HuH-7 (cell line): ENCODE data around the gene TEDDM1.
"Not testable (repeated sequence)": the region's sequence is repeated elsewhere in the genome, so short reads cannot be mapped to it uniquely, and the experiment has no call there.

Experiments
- DNase-seq: peaks from one replicate; pipeline ENCODE4 v3.0.0; 2011; ENCODE audit warnings: low spot score

Gene TEDDM1, protein sequence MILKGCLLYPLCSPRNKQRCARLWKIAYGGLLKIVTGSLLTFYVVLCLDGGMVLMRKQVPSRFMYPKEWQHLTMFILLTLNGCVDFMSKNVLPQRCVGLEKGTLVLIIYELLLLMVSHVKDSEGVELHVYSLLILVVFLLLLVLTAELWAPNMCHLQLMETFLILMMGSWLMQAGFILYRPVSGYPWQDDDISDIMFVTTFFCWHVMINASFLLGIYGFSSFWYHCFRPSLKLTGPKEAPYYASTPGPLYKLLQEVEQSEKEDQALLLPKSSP

DNA sequence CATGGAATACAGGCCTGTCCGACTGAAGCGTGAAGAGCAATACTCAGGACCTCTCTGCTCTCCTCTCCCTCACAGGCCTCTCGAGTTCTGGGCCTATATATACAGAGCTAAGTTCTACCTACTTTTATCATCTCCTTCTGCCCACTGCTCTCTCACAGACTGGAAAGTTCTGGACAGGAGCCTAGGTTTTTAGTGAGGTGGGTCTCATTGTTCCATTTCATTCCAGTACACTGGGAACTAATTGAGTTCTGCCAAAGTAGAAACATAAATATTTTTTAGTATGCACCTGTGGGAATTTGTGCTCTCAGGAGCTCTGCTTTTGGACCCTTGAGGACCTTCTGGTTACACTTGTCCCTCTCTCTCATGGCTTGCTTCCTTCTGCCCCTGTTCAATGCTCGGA lies at the start of gene TEDDM1:
TSS of gene TEDDM1 (minus strand) at position 101 of the 400 bp plus-strand sequence. CDS start 182 bp downstream, outside the sequence.
- no peak for DNase-seq

DNA sequence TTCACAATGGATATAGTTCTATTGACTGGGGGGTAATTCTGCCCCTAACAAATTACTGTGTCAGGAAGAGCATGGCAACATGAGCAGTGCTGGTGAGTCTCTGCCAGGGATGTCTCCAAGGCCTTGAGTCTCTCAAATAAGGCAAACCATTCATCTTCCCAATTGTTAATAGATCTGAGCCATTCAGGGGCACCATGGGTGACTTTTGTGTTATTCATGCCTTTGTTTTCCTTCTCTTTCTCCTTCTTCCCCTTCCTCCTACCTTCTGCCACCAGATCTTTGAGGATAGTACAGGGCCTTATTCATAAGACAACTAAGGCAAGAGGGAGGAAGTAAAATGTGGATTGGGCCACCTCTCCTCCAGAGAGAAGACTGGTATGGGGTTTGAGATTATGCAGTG lies 49.6 kb upstream of the TEDDM1 start, which contains the start of gene RGSL1:
TSS of gene RGSL1 (plus strand) at position 60 of the 400 bp plus-strand sequence. CDS start at position 80, 20 bp downstream.
- no peak for DNase-seq

DNA sequence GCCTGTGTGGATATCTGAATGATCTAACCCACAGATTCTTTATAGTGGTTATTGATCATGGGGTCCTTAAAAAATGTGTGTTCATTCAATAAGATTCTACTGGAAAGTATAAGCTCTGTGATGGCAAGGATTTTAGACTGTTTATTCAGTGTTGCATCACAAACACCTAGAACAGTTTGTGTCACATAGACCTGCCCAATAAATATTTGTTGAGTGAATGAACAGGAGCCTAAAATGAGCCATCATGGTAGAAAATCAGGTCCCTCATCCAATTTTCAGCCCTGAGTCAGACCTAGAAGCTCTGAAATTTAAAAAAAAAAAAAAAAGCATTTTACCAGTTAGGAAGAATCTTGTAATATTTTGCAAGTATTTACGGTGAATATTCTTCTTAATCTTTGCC lies 47.2 kb upstream of the TEDDM1 start:
- no peak for DNase-seq

DNA sequence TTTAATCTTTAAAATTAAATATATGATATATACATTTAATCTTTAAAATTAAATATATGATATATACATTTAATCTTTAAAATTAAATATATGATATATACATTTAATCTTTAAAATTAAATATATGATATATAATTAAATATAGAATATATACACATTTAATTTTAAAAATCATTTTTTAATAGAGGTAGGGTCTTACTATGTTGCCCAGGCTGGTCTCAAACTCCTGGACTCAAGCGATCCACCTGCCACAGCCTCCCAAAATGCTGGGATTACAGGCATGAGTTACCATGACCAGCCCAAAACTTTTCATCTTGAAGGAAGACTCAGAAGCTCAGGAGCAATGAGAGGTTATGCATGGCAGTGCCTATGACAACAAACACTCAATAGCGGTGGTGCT lies 46.7 kb upstream of the TEDDM1 start:
- DNase-seq = not testable (repeated sequence)

DNA sequence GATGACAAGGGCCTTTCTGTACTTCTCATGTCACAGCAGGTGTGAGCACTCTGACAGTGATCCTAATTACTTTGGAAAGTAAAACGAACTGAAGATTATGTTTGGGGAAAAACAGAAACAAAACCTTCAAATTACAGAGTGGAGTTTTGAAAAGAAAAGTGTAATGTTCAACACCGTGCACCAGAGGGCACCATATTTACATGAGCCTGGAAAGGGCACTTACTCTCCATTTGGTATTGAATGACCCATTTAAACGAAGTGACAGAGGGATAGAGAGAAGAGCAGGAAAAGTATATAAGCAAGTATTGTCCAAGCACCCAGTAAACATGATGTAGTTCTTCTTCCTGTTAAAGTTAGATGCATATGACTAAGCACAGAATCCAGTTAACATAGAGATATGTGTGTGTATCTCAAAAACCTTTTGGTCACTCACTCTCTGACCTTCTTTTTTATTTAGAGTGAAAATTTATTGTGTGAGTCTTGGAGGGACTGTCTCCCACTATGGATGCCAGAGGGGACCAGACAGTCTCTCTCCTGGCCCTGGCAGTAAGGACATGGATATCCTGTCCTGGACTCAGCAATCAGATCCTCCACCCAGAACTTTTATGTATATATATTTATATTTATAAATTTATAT lies 45.7 kb upstream of the TEDDM1 start:
- peak; percentile 56 for DNase-seq

DNA sequence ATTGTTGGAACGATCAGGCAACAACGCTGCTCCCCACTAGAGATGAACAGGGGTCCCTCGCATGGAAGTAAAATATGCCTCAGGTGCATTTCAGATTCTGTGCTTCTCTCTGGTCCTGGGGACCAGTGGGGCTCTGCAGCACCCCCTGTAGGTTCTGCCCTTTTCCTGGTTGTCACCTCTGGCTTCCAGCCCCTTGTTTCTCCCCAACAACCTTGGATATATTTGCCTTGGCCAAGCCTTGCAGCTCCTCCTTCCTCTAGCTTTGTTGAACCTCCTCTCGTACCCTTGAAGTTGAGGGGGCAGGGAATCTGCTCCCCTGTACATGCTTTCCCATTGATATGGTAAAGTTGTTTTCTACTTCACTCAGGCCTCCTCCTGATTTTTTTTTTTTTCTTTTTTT lies 44.0 kb upstream of the TEDDM1 start:
- DNase-seq = no peak

DNA sequence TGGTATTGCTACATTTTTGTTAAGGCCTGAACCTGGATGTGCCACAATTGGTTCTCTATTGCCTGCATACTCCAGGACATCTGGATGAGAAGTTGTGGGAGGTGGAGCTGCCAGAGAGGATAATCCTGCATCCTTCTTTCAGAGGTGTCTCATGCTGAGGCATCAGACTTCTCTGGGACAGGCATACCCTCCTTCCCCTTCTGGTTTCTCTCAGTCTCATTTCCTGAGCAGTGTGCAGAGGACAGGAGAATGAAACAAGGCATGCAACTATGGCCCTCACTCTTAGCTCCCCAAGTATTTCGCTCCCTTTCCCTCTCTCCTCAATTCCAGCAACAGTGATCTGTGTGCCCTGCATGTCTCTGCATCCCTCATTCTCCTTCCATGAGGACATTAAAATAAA lies 41.9 kb upstream of the TEDDM1 start:
- DNase-seq = no peak

DNA sequence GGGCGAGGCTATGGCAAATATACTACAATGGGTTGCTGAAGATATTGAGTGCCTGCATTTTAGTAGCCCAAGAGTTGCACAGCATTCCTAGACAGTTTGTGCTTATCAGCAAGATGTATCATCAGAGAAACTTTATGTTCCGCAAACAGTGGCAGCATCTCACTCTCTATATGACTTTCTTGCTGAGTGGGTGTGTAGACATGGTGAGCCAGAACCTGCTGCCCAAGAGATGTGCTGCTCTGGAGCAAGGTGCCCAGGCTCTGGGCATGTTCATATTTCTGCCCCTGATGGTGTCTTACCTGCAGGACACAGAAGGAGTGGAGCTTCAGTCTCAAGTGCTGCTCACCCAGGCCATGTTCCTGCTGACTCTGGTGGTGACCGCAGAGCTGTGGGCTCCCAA lies 41.3 kb upstream of the TEDDM1 start:
- DNase-seq = no peak

DNA sequence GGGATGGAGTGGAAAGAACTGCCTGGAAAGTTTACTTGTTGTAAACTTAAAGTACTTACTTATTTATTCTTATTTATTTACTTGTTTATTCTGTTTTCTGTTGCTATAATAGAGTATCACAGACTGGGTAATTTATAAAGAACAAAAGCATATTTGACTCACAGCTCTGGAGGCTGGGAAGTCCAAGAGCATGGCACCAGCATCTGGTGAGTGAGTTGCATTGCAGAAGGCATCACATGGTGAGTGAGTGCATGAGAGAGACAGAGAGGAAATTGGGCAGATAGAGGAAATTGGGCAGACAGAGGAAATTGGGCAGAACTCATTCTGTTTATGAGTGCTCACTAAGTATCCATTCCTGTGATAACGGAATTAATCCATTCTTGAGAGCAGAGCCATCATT lies 37.9 kb upstream of the TEDDM1 start:
- DNase-seq = no peak

DNA sequence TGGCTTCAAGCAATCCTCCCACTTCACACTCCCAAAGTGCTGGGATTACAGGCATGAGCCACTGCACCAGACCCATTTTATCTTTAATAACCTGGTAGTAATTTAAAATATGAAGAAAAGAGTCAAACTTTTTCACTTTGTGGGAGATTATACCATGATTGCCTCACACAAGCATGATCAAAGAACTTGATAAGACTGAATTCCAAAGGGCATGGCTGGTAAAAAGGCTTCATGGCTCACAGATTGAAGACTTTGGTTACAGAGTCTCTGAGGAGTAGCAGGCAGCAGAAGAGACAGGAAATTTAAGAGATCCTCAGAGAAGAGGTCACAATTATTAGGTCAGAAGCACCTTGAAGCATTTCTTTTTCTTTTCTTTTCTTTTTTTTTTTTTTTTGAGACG lies 33.1 kb upstream of the TEDDM1 start:
- no peak for DNase-seq

DNA sequence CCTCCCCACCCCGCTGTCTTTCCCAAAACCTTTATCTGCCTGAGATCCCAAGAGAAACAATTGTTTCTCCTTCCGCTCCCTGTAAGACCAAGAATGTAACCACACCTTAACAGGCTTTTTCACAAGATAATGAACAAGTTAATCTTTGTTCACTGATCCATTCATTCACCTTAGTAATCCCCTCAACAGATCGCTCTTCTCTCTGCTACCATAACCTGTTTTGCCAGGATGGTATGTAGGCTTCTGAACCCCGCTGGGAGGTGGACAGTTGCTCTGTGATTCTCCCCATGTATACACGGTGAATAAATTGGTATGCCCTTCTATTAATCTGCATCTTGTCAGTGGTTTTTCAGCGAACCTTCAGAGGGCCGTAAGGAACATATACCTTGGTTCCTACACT lies 30.8 kb upstream of the TEDDM1 start:
- no peak for DNase-seq

DNA sequence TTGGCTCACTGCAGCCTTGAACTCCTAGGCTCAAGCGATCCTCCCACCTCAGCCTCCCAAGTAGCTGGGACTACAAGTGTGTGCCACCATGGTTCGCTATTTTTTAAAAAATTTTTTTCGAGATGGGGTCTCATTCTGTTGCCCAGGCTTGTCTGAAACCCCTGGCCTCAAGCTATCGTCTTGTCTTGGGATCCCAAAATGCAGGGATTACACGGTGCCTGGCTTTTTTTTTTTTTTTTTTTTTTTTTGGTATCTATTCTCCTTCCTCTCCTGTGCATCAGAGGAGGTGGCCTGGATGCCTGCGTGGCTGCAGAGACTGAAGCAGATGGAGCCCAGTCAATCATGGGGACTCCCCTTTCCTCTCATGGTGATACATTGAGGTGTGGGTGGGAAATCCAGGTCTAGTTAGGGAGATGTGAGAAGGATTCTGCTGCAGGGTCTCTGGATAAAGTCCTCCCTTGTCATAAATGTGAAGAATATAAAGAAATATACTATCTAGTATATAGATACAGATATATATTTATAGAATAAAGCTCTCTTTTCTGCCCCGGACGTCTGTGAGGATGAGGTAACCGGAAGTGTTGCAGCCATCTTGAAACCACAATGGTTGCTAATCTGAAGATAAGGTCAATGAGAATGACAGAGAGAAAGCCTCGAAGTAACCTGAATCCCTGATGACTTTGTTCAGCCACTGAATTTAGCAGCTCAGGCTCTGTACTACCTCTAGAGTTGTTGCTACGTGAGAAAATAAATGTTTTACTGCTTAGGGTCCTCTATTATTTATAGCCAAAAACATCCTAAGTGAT lies 30.0 kb upstream of the TEDDM1 start:
- DNase-seq = no peak

DNA sequence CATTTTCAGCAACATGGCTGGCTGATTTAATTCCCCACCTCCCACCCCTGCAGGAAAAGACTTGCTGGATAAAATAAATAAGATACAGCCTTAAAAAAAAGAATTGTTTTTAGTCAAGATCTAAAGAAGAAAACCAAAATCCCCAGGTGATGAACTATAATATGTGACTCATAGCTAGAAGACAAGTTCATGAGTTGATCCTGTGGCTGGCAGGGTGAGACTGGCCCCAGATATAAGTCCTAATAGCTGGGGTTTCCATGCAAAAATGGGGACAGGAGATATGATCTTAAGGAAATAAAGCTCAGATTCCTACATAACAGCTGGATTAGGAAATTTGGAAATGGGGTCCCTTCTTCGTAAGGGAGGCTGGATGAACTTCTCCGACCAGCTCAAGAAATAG lies 27.6 kb upstream of the TEDDM1 start:
- no peak for DNase-seq

DNA sequence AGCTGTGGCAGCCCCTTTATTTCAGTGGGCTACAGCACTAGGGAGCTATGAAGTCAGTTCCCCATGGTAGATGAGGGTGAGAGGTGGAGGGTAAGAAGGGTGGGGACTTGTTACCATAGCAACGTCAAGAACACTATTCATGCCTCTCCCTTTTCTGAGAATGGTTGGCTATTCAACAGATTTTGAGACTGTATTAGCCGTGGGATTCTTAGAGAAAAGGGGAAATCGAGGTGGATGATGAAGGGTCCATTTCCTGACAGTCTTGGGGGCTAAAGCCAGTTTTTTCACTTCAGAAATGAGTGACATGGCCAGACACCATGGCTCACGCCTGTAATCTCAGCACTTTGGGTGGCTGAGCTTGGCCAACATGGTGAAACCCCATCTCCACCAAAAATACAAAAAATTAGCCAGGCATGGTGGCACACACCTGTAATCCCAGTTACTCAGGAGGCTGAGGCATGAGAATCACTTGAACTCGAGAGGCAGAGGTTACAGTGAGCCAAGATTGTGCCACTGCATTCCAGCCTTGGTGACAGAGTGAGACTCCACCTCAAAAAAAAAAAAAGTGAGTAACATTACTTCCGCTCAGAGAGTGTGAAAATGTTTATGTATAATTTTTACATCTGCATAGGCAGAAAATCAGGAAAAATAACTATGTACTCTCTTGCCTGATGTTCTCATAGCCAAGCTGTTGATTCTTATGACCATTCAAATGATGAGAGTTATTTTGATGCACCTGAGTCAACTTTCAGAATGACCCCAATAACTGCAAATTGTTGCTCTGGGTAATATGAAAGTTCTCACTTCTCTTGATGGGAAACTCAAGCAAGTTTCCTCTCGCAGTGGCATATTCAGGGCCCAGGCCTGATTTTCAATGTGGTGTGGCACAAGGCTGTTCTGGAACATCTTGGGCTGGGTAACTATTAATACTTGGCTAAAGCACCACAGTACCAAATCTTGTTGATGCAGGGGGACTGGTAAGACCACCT lies 26.3 kb upstream of the TEDDM1 start:
- no peak for DNase-seq

DNA sequence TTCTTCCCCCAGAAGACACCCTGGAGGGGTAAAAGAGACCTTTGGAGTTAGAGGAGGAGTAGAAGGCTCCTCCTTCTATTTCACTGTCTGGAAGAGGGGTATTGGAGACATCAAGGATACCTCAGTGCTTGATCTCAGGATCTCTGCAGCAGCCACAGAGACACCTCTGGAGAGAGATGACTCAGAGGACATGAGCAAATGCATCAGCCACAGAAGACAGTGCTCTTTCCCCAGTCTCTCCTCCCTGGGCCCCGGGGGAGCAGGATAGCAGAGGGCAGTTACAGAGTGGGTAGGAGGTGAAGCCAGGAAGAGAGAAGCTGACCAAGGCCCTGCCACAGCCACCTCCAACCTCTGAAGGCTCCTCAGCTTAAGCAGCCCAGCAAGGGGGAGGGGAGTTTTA lies 15.3 kb upstream of the TEDDM1 start:
- DNase-seq = no peak

DNA sequence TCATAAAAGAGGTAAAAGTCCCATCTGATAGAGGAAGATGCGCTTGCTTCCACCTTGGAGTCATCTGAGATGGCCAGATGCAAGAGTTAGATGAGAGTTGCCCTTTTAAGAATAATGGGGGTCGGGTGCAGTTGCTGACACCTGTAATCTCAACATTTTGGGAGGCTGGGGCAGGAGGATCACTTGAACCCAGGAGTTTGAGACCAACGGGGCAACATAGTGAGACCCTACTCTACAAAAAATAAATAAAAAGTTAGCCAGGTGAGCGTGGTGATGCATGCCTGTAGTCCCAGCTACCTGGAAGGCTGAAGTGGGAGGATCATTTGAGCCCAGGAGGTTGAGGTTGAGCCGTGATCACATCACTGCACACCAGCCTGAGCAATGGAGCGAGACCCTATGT lies 13.5 kb upstream of the TEDDM1 start:
- DNase-seq = no peak

DNA sequence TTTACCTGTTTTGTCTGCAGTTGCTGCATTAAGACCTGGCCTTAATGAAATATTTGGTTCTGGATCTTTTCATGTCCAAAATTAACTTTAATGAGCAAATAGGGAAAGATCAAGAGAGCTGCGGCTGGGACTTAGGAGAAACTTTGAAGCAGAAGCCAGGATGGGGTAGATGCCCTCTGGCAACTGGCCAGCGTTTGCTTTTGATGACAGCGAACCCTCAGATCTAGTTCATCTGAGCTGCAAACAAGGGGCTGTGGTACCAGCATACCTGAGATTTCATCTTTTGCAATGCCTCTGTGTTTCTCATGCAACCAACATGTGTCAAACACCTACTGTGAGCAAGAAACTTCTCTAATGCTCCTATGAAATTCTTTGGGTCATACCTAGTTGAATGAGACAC lies 13.0 kb upstream of the TEDDM1 start:
- no peak for DNase-seq

DNA sequence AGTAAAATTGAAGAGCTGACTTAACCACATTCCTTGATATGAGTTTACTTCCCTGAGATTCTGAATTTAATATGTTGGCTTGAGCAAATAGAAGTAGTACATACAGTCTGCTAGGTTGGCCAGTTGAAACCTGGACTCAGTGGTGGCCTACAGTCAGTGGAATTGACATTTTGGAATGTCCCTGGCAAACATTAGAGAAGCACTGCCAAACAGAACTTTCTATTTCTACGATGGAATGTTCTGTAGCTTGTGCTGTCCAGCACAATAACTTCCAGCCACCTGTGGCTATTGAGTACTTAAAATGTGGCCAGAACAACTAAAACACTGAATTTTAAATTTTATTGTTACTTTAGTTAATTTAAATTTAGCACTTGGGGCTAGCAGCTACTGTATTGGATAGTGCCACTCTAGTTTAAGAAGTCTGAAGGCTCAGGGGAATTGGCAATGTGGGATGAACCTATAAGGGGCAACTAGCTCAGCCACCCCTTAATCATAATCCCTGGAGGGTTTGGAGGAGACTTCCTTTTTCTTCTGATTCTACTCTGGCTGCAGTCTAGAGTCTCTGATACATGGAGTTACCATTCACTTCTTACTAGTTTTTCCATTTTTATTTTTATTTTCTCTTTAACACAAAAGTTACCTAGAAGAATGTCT lies 10.3 kb upstream of the TEDDM1 start:
- no peak for DNase-seq

DNA sequence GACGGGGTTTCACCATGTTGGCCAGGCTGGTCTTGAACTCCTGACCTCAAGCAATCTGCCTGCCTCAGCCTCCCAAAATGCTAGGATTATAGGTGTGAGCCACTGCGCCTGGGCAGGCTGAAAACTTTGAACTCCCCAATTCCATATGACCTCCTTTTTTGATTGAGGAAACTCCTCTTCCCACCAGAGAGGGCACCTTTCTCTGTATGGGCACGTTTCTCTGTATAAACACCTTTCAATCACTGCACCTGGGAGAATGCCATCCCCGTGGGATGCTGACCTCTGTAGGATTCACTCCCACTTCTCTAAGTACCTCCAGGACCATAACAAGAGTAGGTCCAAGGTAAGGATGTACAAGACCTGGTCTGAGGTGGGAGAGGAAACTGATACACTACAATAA lies 9.7 kb upstream of the TEDDM1 start:
- DNase-seq = no peak

DNA sequence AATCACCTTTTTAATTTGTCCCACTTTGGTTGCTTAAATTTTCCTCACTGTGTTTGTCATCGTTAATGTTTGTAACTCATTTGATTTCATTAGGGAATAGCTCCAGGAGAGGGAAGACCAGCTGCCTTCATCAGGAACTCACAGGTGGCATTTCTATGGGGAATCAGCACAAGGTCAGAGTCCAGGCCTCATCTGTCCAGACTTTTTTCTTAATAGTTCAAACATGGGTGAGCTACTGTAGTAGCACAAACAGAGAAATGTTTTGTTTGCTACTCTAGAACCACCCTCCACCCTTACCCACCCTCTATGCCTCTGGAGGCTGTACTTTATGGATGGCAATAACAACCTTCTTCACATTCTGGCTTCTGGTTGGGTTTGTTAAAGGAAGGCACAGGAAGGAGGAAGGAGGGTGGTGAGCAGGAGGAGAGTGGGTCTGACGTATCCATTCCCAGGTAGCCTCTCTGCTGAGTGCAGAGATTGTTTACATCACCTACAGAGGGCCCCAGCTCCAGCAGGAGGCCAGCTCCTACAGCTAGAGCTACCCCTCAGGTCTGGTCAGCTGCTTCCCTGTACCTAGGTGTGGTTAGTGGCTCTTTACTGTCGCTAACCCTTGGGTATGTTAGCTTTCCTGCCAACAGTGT lies 8.1 kb upstream of the TEDDM1 start:
- no peak for DNase-seq

DNA sequence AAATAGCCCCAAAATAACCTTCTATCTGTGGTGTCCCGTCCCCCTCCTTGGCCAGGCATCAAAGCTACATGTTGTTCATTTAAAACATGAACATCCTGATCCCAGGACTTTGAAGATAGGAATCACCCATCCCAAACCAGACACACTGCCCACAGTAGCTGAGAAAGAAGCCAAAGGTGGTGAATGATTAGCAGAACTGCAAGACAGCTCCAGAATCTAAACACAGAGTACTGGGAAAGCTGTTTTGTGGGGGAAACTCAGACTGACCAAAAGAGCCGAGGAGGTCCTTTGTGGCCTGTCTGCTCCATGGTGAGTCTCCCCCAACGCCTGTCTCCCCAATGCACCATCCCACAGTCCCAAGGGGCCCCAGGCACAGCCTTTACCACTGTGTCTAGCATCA lies 7.3 kb upstream of the TEDDM1 start:
- no peak for DNase-seq
